Measurements from ENCODE around the gene NOS1.
"Not testable (repeated sequence)": the region's sequence is repeated elsewhere in the genome, so short reads cannot be mapped to it uniquely, and the experiment has no call there.

The NOS1 gene

GRCh38 chr12:117361347-117361751 is at the start of gene NOS1:
Gene NOS1 (minus strand): TSS chr12:117361626. CDS start chr12:117331069, 30,557 bp downstream.
- DNase-seq (ENCODE audit: low read depth in 2 of 2), result no peak

- DNase-seq (ENCODE audit: low read depth in 2 of 2), result no peak
Observed at GRCh38 chr12:117409286-117409685, 47.9 kb upstream of the NOS1 start.

DNA sequence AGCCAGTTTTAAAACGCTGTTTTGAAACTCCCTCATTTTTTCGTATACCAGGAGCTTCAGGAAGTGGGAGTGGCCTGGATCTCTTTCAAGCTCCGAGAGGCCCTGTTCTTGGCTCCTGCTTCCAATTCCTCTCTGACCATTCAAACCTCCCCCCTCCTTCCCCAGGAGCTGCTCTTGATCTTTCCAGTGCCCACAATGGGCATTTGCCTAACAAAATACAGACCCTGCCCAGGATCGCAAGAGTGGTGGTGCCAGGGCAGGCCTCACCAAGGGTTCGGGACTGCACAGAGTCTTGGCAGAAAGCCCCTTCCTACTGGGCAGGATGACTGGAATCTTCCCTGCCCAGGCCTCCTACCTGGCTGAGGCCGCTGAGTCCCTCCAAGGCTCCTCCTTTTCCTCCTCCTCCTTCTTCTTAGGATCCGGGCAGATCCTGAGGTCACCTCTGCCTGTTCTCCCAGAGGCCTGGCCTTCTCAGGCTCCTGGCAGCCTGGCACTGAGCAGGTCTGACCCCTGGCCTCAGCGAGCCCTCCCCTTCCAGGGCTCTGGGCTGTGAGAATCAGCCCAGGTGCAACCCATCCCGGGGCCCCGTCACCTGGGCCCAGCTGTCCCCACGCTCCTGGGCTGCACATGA is 46.9 kb upstream of the NOS1 start:
- DNase-seq (ENCODE audit: low read depth in 2 of 2), result no peak

DNA sequence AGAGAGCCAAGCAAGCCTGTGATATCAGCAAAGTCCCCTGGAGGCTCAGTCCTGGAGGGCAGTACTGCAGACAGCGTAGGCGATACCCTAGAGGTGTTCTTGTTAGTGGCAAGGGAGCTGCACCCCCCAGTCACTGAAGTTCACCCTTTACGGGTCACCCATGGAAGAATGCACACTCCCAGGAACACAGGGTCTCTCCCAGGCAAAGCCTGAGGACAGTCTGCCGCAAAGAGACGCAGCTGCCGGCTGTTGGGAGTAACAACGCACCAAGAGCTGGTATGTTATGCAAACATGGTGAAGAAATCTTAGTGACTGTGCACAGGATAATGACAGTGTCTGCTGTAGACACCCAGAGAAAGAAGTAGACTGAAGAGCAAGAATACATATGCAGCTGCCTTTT is 43.5 kb upstream of the NOS1 start:
- DNase-seq (ENCODE audit: low read depth in 2 of 2), result no peak

DNA sequence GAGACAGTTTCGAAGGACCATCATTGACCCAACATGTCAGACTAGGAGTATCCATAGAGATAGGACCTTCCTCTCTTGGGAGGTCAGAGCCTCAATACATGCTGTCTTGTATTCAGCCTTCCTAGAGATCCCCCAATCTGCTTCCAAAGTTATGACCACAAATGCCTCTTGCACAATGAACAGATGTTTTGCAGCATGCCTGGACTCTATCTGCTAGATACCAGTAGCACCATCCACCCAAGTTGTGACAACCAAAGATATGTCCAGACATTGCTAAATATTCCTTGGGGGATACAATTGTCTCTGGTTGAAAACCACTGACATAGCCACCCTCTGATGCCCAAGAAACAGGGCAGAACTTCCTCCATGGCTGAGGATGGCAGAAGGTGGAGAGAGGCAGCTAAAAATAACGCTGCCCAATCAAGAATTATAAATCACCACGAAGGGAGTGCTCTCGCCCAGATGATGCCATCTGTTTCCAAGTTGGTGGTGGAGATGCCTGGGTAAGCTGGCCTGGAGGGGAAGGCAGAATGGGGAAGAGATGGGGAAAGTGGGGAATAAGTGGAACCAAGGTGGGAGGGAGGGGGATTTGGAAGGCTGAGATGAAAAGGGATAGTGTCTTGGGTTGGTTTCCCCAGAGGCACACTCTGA is 42.9 kb upstream of the NOS1 start:
- no peak for DNase-seq (ENCODE audit: low read depth in 2 of 2)

- DNase-seq (ENCODE audit: low read depth in 2 of 2), result no peak
Observed at GRCh38 chr12:117403586-117404139, 42.2 kb upstream of the NOS1 start.

DNA sequence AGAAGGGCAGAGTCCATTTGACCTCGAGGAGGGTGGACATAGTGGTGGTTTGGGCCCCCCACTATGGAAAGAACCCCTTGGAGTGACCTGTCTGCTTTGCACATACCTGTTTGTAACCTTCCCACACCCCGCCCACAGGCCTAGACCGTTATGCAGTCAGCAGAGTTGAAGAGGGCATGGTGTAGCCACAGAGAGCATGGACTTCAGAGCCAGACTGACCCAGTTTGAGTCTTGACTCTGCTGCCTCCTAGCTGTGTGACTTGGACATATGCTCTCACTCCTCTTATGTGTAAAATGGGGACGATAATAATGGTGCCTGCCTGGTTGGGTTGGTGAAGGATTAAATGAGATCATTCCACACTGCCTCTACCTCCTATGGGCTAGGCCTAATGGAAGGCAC is 40.9 kb upstream of the NOS1 start:
- no peak for DNase-seq (ENCODE audit: low read depth in 2 of 2)

DNA sequence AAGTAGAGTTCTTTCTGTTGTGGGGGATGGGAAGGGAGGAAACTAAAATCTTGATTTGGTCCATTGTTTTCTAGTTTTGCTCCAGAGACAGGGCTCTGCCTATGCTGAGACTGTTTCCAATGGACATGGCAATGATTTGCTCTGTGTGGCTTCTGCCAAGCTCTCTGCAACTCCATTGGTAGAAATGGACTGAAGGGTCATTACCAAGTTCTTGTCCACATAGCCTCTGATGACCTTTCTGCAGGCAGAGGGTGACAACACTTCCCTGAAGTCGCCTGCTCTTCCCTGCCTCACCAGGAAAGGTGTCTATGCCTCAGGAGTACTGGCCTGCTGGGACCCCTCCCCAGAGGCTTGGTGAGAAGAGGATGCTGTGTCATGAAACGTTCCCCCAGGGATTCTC is 39.5 kb upstream of the NOS1 start:
- DNase-seq (ENCODE audit: low read depth in 2 of 2), result no peak

GRCh38 chr12:117398482-117398881 is 37.1 kb upstream of the NOS1 start:
- DNase-seq (ENCODE audit: low read depth in 2 of 2), result not testable (repeated sequence)

DNA sequence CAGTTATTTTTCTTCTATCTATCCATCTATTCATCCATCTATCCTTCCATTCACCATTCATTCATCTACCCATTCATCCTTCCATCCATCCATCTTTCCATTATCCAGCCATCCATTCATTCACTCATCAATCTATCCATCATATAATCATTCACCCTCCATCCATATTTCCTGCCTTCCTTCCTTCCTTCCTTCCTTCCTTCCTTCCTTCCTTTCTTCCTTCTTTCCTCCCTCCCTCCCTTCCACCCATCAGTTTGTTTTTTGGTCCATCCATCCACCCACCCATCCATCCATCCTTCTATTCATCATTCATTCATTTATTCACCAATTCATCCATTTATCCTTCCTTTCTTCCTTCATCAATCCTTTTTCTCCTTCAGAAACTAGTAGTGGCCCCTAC is 34.3 kb upstream of the NOS1 start:
- no peak for DNase-seq (ENCODE audit: low read depth in 2 of 2)

DNA sequence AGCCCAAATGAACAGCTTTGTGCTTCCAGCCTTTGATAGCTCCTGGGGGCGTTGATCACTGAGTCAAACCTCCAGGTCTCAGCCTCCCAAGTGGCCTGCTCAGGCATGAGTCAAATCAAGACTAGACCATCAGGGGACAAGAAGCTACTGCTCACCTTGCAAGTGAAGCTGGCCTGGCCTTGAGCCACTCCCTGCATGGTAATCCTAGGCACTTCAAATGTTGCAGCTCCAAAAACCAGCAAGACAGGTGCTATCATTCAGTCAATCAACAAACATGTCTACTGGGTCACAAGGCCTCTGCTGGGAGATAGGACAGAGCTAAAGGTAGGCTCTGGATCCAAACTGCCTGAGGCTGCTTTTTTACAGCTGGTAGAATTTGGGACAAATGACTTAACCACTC is 33.1 kb upstream of the NOS1 start:
- no peak for DNase-seq (ENCODE audit: low read depth in 2 of 2)

- no peak for DNase-seq (ENCODE audit: low read depth in 2 of 2)
Observed at GRCh38 chr12:117393656-117394055, 32.2 kb upstream of the NOS1 start.

GRCh38 chr12:117390866-117391265 is 29.4 kb upstream of the NOS1 start:
- DNase-seq (ENCODE audit: low read depth in 2 of 2), result no peak

- no peak for DNase-seq (ENCODE audit: low read depth in 2 of 2)
Observed at GRCh38 chr12:117388951-117389446, 27.6 kb upstream of the NOS1 start.

DNA sequence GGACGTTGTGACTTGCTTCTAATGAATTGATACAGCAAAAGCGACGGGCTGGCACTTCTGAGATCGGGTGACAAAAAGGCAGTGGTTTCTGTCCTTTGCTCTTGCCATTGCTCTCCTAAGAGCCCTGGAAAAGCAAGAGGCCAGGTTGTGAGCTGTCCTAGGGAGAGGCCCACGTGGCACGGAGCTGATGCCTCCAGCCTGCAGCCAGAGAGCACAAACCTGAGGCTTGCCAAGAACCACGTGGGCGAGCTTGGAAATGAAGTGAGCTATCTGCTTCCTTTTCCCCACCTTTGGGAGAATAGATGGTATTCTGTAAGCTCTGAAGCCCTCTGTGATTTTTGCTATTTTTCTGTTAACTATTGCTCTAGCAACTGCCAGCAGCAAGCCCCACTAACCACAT is 26.4 kb upstream of the NOS1 start:
- DNase-seq (ENCODE audit: low read depth in 2 of 2), result no peak

DNA sequence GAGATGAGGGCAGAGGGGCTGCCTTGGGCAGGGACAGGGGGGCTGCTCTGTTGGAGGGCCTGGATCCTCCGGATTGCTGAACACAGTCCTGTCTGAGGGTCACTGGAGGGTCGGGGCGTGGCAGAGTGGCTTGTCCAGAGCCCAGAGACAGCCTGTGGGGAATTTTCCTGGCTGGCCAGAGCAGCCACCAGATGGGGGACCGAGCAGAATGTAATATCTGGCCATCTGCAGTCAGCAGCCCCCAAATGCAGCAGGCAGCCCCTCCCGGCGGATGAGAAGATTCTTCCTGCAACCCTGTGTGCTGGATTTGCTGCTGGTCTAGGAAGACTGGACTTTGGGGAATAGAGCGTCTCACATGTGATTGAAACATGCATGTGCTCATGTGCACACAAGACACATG is 23.3 kb upstream of the NOS1 start:
- DNase-seq (ENCODE audit: low read depth in 2 of 2), result no peak

GRCh38 chr12:117380083-117380482 is 18.7 kb upstream of the NOS1 start:
- no peak for DNase-seq (ENCODE audit: low read depth in 2 of 2)

DNA sequence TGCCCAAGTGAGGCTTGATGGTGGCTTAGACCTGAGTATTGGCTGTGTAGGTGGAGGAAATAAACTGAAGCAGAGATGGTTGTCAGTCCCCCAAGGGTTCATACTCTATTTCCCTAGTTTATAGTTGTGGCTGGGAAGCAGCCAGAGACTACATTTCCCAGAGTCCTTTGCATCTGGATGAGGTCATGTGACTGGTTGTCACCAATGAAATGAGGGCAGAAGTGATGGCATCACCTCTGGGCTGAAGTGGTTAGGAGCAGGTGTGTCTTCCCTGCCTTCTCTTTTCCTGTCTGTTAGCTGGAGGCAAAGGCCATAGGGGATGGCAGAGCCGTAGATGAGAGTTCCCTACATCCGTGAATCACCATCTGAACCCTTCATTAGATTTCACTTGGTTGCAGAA is 16.3 kb upstream of the NOS1 start:
- DNase-seq (ENCODE audit: low read depth in 2 of 2), result no peak

DNA sequence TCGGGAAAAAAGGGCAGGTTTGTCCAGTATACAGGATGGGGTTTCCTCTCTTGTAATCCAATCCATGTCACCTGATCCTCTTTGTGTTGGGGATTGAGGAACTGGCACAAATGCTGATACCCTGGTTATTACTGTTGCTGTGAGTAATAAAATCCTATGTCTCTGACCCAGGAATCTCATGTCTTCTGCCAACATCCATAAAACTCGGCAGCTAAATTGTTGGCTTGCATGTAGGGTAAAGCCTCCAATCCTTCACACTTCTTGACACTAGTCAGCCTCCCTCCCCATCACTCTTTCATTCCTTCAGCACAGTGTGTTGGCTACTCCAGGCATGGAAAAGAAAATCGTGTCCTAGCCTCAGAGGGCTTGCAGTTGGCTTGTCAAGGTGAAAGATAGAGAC is 9.2 kb upstream of the NOS1 start:
- DNase-seq (ENCODE audit: low read depth in 2 of 2), result no peak

GRCh38 chr12:117370000-117370399 is 8.6 kb upstream of the NOS1 start:
- DNase-seq (ENCODE audit: low read depth in 2 of 2), result not testable (repeated sequence)

DNA sequence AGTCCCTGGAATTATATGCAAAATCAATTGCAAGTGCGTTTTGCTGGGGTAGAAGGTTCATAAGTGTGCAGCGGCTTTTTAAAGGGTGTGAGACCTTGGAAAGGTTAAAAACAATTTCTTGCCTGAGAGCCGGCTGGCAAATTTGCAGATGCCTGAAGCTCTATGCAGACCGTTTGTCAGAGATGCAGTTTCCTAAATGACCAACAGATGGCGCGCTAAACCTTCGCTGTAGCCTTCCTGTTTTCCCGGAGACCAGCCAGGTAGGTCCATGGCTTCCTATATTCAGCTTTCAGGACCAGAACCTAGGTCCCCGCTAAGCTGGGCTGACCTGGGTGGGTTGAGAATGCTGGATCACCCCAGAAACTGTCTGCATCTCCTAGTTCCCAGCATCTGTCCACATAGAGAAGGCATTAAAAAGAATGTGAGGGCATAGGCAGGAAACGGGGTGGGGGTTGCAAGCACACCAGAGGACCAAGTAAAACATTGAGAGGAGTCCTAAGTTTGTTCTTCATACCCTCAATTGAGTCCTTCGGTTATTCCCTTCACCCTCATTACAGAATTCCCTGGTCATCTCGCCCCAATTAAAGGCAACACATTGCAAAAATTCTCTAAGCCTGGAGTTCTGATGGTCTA is 5.7 kb upstream of the NOS1 start:
- peak; percentile 16 to 43 for DNase-seq (ENCODE audit: low read depth in 2 of 2)

GRCh38 chr12:117365049-117365616 is 3.7 kb upstream of the NOS1 start:
- no peak for DNase-seq (ENCODE audit: low read depth in 2 of 2)

All from stimulated activated CD4-positive, alpha-beta T cell treated with anti-CD3 and anti-CD28 coated beads, Interleukin-15, amount 100 ng/mL, for 48 hours (primary cell).